HEK293T (cell line): ENCODE results near the gene AMIGO3.
"Not testable (repeated sequence)": the region's sequence is repeated elsewhere in the genome, so short reads cannot be mapped to it uniquely, and the experiment has no call there.

Experiments used
- CTCF ChIA-PET: fragments of 350-600 bp; formaldehyde crosslinking; extraction: SDS; loops from one replicate; lab custom pipeline; 2021; ENCODE audit warnings: antibody characterized with exemption, inconsistent platforms; lab: Yijun Ruan, JAX
- POLR2A ChIA-PET: fragments of 350-600 bp; formaldehyde crosslinking; extraction: SDS; loops from one replicate; lab custom pipeline; 2020; ENCODE audit warnings: antibody characterized with exemption, inconsistent platforms; lab: Yijun Ruan, JAX
- DNase-seq: peaks from one replicate; pipeline ENCODE4 v3.0.0; 2012; ENCODE audit warnings: mixed read lengths; ENCODE audit errors: extremely low spot score
- ARNT ChIP-seq: fragments of 450-650 bp; IDR thresholded peaks from 2 replicates; pipeline ENCODE4 v1.6.1; 2017; ENCODE audit warnings: mild to moderate bottlenecking
- BHLHE40 ChIP-seq: fragments of 450-650 bp; IDR thresholded peaks from 2 replicates; pipeline ENCODE4 v1.6.1; 2016; ENCODE audit warnings: mild to moderate bottlenecking, moderate library complexity, borderline replicate concordance
- CTBP1 ChIP-seq: fragments of 450-650 bp; IDR thresholded peaks from 2 replicates; pipeline ENCODE4 v1.6.1; 2016; ENCODE audit warnings: borderline replicate concordance
- ELF4 ChIP-seq: fragments of 450-650 bp; IDR thresholded peaks from 2 replicates; pipeline ENCODE4 v1.6.1; 2017; ENCODE audit warnings: antibody characterized with exemption
- FOXA1 ChIP-seq: fragments of 450-650 bp; IDR thresholded peaks from 2 replicates; pipeline ENCODE4 v1.6.1; 2016; ENCODE audit warnings: mild to moderate bottlenecking
- FOXK2 ChIP-seq: fragments of 450-650 bp; IDR thresholded peaks from 2 replicates; pipeline ENCODE4 v1.6.1; 2016; ENCODE audit warnings: mild to moderate bottlenecking
- FOXM1 ChIP-seq: fragments of 450-650 bp; IDR thresholded peaks from 2 replicates; pipeline ENCODE4 v1.6.1; 2017; ENCODE audit warnings: mild to moderate bottlenecking, borderline replicate concordance
- HDGF ChIP-seq: fragments of 450-650 bp; IDR thresholded peaks from 2 replicates; pipeline ENCODE4 v1.6.1; 2017; ENCODE audit warnings: antibody characterized with exemption, borderline replicate concordance
- L3MBTL2 ChIP-seq: fragments of 450-650 bp; conservative IDR thresholded peaks from 2 replicates; pipeline ENCODE4 v1.6.1; 2016; ENCODE audit warnings: mild to moderate bottlenecking
- LEF1 ChIP-seq: fragments of 450-650 bp; IDR thresholded peaks from 2 replicates; pipeline ENCODE4 v1.6.1; 2017; ENCODE audit warnings: mild to moderate bottlenecking, borderline replicate concordance
- NFRKB ChIP-seq: fragments of 450-650 bp; IDR thresholded peaks from 2 replicates; pipeline ENCODE4 v1.6.1; 2016; ENCODE audit warnings: mild to moderate bottlenecking, moderate library complexity
- SP1 ChIP-seq: fragments of 450-650 bp; IDR thresholded peaks from 2 replicates; pipeline ENCODE4 v1.6.1; 2017
- SUZ12 ChIP-seq: fragments of 450-650 bp; IDR thresholded peaks from 2 replicates; pipeline ENCODE4 v1.6.1; 2016; ENCODE audit warnings: mild to moderate bottlenecking
- TARDBP ChIP-seq: fragments of 450-650 bp; IDR thresholded peaks from 2 replicates; pipeline ENCODE4 v1.6.1; 2016
- ZNF384 ChIP-seq: fragments of 450-650 bp; IDR thresholded peaks from 2 replicates; pipeline ENCODE4 v1.6.1; 2016
- TF ChIP-seq, protein P1 (sequence below): fragments of 450-650 bp; IDR thresholded peaks from 2 replicates; pipeline ENCODE4 v1.6.1; 2016

The AMIGO3 gene

DNA sequence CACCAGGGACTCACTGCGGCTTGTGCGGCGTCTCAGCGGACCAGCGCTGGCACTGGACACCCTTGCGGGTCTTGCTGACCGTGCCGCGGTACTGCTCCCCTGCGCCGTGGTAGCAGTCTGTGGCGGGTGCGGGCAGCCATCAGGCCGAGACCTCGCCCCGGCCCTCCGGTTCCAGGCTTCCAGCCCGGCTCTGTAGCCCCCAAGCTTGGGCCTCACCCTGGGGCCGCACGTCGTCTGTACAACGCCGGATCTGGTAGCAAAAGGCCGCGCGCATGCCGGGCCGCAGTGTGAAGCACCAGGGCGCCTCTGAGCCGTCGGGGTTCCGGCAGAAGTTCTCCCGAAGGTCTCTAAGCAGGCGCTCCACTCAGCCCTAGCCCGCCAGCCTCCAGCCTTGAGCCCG, 33.6 kb downstream of the AMIGO3 start:
- DNase-seq, POLR2A ChIA-PET, CTCF ChIA-PET: not testable (repeated sequence)

DNA sequence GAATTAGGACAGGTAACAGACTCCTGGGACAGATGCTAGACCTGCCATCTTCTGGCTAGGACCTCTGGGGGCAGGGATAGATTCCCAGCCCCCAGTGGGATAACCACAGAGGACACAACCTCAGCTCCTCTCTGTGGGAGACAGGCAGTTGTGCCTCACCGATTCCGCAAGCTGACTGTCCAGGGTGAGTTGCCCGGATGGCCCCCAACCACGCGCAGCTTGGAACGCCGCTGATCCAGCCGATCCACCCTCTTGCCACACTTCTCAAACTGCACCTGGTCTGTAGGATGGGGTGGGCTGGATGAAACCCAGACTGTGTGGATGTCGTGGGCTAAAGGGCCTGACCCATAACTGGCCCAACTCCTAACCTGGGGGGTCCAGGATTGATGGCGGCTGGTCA, 34.4 kb downstream of the AMIGO3 start:
- POLR2A ChIA-PET, CTCF ChIA-PET, DNase-seq: not testable (repeated sequence)

DNA sequence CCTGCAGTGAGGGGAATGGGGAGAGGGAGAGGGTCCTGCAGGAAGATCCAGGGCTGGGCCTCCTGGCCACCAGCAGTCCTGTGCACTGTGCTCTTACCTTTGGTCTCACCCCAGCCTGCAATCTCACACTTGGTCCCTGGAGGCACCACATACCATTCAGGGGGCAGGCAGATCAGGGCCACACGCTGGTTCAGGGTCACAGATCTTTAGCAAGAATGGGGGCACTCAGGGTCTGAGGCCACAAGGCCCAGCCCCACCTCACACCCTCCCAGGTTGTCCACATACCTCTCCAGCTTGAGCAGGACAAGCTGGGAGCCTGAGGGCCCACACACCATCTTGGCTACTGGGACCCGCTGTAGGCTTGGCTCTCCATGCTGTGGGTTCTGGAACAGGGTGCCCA, 35.0 kb downstream of the AMIGO3 start:
- DNase-seq, CTCF ChIA-PET, POLR2A ChIA-PET: not testable (repeated sequence)

DNA sequence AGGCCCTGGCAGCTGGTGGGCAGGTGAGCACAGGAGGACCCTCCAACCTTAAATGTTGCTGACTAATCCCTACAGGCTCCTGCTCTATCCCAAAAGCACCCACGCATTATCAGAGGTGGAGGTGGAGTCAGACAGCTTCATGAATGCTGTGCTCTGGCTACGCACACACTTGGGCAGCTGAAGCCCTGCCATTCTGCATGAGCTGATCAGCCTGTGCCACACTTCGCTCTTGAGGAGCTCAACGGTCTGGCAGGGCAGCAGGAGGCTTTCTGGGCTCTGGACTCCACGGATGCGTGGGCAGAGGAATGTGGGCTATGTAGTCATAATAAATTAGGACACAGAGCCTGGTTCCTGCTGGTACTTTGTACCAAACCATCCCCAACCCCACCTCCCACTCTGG, 36.3 kb downstream of the AMIGO3 start:
- DNase-seq, result no peak
- ChIA-PET CTCF (no interaction called here), POLR2A (no interaction called here)
- TF ChIP-seq SP1 (no peak), FOXM1 (no peak), LEF1 (no peak), SUZ12 (no peak), FOXK2 (no peak), FOXA1 (no peak), TARDBP (no peak), BHLHE40 (no peak), HDGF (no peak), L3MBTL2 (no peak), ZNF384 (no peak), ELF4 (no peak), ARNT (no peak)
- TF ChIP-seq, protein P1, sequence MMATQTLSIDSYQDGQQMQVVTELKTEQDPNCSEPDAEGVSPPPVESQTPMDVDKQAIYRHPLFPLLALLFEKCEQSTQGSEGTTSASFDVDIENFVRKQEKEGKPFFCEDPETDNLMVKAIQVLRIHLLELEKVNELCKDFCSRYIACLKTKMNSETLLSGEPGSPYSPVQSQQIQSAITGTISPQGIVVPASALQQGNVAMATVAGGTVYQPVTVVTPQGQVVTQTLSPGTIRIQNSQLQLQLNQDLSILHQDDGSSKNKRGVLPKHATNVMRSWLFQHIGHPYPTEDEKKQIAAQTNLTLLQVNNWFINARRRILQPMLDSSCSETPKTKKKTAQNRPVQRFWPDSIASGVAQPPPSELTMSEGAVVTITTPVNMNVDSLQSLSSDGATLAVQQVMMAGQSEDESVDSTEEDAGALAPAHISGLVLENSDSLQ, result no peak

DNA sequence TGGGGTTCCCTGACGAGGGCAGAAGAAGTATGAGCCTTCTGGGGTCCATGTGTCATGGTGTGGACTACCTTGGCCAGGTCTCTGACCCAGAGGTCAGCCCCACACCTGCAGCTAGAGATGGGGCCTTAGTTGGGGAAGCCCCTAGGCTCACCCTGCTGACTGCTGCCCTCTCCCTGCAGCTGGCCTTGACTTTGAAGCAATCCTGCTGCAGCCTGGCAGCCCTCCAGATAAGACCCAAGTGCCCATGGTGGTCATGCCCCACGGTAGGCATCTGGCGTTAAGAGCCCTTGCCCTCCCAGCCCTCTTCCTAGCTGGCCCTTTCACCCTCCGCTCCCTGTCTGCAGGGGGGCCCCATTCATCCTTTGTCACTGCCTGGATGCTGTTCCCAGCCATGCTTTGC, 37.9 kb downstream of the AMIGO3 start:
- CTCF ChIA-PET, result no interaction called here
- DNase-seq, result no peak
- TF ChIP-seq ELF4 (no peak), ZNF384 (no peak), TARDBP (no peak), FOXA1 (no peak)
- POLR2A ChIA-PET, result no interaction called here

DNA sequence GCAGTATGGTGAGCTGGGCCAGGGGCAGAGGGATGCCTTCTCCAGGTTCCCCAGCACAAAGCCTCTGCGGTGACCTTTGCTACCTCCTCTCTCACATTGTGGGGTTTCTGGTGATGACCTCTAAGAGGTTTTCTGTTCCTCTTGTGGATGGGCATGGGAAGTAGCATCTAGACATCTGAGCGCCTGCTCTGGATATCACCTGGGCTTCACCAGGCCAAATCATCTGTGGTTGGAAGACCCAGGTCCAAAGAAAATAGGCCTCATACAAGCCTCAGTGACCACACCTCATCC, 38.3 kb downstream of the AMIGO3 start:
- ChIA-PET POLR2A (no interaction called here), CTCF (no interaction called here)
- no peak for DNase-seq
- TF ChIP-seq FOXM1, result no peak
- TF ChIP-seq, protein P1, result no peak
- TF ChIP-seq SUZ12, result no peak
- no peak for TF ChIP-seq TARDBP
- no peak for TF ChIP-seq HDGF
- TF ChIP-seq ARNT, result no peak

DNA sequence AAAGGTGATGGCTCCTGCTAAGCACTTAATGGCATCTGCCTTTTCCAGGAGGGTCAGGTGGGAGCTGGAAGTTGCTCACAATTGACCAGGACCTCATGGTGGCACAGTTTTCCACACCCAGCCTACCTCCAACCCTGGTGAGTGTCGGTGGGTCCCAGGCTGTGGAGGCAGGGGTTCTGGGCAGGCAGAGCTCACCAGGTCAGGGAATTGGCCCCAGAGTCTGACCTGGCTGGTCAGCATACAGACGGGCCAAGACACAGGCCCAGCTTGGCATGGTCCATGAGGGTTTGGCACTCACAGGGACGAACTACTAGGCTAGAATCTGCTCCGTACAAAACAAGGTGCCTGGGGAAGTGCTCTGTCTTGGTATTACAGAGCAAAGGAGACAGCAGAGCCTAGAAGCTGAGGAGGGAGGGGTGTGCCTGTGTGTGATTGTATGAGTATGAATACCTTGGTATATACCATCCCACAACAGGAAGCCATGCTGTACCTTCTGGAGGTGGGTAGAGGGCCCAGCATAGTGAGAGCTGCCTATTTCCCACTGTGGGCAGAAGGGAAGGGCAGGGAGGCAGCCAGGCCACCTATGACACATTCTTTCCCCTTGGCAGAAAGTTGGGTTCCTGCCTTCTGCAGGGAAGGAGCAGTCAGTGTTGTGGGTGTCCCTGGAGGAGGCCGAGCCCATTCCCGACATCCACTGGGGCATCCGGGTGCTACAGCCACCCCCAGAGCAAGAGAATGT, 38.8 kb downstream of the AMIGO3 start:
- no peak for DNase-seq
- ChIA-PET POLR2A (no interaction called here), CTCF (no interaction called here)
- TF ChIP-seq CTBP1 (no peak), TARDBP (no peak), SP1 (no peak), NFRKB (no peak), L3MBTL2 (no peak)
- TF ChIP-seq, protein P1, result no peak

DNA sequence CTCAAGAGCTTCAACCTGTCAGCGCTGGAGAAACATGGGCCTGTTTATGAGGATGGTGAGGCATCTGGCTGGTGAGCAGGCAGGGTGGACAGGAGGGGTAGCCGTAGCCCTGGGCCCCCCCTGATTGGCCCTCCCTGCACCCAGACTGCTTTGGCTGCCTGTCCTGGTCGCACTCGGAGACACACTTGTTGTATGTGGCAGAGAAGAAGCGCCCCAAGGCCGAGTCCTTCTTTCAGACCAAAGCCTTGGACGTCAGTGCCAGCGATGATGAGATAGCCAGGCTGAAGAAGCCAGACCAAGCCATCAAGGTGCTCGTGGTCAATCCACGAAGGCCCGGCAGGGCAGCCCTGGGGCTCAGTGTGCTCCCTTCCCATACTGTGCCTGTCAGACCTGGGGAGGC, 43.6 kb downstream of the AMIGO3 start:
- no peak for DNase-seq
- TF ChIP-seq NFRKB (no peak), TARDBP (no peak), ARNT (no peak), FOXK2 (no peak), FOXA1 (no peak), CTBP1 (no peak), HDGF (no peak), SP1 (no peak), ELF4 (no peak), ZNF384 (no peak), L3MBTL2 (no peak), BHLHE40 (no peak), FOXM1 (no peak), SUZ12 (no peak), LEF1 (no peak)
- TF ChIP-seq, protein P1, result no peak
- ChIA-PET CTCF (no interaction called here), POLR2A (no interaction called here)
